MM.1S (cell line): ENCODE measurements around the gene RPN2.

Experiments used
- EZH2 ChIP-seq: fragments of 300-600 bp; sonication (generic); optimal IDR thresholded peaks from 2 replicates; pipeline ENCODE3; 2017; ENCODE audit warnings: low read depth, mild to moderate bottlenecking, antibody characterized with exemption, low read length, mixed read lengths
- EZH2phosphoT487 ChIP-seq: fragments of 300-600 bp; sonication (generic); IDR thresholded peaks from 2 replicates; pipeline ENCODE4 v1.6.1; 2018; ENCODE audit warnings: antibody characterized with exemption, low read length
- TF ChIP-seq, protein P1 (sequence below): fragments of 300-600 bp; sonication (generic); IDR thresholded peaks from 2 replicates; pipeline ENCODE4 v1.5.1; 2016; ENCODE audit warnings: antibody characterized with exemption, low read length, mixed read lengths

DNA sequence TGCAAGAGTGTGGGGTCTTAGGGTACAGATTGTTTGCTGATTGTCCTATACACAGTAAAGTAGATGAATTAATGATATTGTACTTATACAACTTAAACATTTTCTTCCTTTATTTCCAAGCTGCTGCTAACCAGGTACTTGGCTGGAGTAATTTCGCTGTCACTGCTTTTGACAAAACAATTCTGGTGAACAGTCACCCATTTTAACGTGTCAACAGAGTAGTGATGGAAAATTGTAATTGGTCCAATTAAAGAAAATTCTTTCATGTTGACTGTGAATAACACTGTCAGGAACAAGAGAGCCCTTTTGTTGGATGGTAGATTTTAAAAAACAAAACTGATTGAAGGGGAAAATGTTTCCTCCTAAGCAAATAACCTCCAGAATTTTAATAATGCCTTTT, 26.7 kb downstream of the RPN2 start:
- TF ChIP-seq, protein P1, sequence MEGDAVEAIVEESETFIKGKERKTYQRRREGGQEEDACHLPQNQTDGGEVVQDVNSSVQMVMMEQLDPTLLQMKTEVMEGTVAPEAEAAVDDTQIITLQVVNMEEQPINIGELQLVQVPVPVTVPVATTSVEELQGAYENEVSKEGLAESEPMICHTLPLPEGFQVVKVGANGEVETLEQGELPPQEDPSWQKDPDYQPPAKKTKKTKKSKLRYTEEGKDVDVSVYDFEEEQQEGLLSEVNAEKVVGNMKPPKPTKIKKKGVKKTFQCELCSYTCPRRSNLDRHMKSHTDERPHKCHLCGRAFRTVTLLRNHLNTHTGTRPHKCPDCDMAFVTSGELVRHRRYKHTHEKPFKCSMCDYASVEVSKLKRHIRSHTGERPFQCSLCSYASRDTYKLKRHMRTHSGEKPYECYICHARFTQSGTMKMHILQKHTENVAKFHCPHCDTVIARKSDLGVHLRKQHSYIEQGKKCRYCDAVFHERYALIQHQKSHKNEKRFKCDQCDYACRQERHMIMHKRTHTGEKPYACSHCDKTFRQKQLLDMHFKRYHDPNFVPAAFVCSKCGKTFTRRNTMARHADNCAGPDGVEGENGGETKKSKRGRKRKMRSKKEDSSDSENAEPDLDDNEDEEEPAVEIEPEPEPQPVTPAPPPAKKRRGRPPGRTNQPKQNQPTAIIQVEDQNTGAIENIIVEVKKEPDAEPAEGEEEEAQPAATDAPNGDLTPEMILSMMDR, result no peak
- TF ChIP-seq EZH2phosphoT487 (no peak), EZH2 (no peak)
